HG03025 (cell line): ENCODE results near the gene HEMK1.

Source experiments
- ATAC-seq: cut with Tn5 transposase; IDR thresholded peaks from one replicate; pipeline ENCODE4 v1.9.1; 2021; ENCODE audit warnings: mild to moderate bottlenecking, moderate library complexity; ENCODE audit not compliant: unreplicated experiment, low FRiP score

HEMK1 gene, protein sequence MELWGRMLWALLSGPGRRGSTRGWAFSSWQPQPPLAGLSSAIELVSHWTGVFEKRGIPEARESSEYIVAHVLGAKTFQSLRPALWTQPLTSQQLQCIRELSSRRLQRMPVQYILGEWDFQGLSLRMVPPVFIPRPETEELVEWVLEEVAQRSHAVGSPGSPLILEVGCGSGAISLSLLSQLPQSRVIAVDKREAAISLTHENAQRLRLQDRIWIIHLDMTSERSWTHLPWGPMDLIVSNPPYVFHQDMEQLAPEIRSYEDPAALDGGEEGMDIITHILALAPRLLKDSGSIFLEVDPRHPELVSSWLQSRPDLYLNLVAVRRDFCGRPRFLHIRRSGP

DNA sequence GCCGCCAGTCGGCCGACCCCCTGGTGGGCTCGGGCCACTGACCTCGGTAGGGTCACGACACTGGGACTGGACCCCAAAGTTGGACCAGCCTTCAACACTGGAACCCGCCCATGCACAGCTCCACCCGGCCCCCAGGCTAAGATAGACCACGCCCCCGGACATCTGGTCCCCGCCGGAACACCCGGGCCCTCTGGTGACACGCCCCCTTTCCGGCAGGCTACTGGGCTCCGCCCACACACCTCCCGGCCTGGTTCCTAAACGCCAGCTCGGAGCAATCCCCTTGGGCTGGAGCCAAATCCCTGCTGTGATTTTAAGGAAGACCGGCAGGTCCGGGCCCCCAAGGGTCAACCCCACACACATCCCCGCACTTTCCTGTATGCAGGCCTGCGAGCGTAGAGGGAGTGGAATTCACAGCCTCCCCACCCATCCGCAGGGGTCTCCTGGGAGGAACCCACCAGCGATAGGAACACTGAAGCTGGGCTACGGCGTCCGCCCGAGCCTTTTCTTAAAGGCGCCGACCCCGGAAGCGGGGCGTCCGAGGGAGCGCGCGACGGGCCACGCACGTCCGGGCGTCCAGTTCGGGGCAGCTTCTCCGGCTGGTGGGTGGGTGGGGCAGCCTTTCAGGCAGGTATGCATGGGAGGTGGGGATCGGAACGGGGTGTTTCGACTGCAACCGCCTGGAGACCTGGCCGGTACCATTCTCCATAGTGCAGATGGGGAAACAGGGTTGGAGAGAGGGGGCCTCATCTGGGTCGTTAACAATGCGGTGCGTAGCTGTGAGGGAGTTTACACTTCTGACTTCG, at the start of gene HEMK1:
HEMK1 (plus strand) TSS at position 576 of the 803 bp plus-strand sequence. CDS start 1,583 bp downstream, outside the sequence.
- peak; percentile 67 for ATAC-seq

DNA sequence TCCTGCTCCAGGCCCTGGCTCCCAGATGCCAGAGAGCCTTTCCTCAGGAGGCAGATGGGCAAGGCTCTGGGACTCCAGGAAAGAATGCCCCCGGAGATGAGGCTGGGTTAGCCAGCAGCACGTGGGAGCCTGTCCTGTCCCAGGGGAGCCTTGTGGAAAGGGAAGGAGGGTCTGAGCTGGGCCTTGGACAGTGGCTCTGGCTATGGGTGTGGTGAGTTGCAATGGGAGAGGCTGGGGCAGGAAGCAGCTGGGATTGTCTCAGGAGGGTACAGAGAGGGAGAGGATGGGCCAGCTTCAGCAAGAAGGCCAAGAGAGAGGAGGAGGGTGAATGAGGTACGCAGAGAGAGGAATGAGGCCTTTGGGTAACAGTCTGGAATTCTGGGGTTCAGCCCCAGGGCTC, 48.5 kb upstream of the HEMK1 start:
- ATAC-seq: no peak

DNA sequence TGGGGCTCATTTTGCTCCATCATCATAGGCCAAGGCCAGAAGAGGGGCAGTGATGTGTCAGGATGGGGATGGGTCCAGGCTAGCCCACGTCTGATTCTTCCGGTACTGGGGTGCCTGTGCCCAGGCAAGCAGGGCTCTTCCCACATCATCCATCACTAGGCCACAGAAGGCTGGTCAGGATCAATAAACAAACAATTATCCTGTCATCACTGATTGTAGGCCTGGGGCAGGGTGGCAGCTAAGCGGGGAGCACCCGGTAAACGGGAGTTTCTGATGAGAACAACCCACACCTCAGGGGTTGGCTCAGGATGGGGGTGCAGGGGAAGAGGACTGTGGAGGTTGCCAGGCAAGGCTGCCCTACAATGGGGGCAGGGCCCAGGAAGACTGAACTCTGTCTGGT, 47.8 kb upstream of the HEMK1 start:
- ATAC-seq: no peak

DNA sequence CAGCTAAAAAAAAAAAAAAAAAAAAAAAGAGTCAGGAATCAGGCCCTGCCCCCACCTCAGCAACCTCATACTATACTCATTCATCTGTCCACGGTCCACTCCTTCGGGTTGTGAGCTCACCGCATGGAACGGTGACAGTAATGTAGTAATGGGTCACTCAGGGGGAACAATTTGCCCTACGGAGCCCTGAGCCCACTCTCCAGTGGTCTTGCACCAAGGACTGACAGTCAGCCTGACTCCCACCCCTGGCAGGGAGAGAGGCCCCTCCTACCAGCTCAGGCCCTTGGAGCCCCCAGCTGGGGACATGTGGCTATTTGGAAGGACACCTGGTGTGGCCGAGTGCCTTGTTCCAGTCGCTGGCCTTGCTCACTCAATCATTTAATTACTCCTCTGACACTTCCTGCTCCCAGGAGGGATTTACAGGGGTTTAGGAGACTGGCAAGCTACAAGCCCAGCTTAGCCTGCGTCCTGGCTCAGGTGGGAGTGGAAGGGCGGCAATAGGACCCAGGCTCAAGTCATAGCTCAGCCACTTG, 46.0 kb upstream of the HEMK1 start:
- no peak for ATAC-seq

DNA sequence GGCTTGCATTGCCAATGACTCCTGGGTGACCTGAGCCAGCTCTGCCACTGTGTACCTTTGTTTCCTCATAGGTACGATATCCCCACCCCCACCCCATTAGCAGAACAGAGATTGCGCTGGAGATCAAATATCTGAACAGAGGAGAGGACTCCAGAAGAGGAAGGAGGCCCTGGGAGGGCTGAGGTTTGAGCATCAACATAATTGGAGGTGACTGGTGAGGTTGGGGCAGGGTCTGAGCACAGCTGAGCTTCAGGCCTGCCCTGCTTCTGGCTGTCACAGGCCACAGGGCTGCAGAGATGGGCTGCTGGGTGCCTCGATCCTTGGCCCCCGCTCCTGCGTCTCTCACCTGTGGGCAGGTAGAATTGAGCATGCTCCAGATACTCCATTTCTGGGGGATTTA, 44.6 kb upstream of the HEMK1 start:
- no peak for ATAC-seq

DNA sequence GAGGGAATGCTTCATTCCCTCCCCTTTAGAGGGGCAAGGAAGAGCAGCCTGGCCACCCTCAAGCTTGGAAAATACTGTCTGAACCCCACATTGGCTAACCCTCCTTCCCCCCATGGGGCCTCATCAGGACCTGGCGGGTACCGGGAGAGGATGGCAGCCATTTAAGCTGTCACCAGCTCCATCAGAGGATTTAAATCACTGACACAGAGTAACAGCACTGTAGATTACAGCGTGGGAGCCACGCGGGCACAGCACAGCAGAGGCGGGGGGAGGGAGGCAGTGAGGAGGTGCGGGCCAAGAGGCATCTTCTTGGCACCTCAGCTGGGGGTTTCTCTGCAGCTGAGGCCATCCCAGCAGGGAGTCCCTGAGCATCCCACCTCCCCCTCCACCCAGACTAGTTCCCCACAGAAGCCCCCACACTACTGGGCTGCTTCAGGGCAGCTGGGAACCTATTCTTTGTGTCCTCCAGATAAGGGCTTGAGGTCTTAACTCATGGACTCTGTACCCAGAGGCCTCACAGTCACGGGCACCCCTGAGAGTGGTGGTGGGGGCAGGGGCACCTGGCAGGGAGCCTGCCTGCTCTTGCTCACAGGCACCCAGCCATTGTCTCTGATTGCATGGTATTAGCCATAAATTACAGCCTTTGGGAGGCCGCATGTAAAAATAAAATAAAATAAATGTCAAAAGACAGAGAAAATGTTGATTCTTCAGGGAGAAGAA, 44.0 kb upstream of the HEMK1 start:
- ATAC-seq: no peak

DNA sequence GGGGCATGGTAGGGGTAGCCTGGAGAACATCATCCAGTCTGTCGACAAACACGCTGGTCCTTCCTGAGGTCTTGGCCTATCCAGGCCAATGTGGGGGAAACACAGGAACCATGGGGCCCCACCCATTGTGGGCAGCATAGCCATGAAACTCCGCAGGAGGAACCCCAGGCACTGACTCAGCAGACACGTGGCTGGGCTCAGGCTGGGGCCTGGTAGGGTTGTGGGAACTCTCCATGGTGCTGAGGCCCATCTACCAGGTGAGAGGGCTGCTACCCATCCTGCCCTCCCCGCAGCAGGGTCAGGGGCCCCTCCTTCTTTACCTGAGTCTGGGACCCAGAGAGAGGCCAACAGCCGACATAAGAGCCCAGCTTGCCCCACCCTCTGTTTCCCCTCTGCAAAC, 43.3 kb upstream of the HEMK1 start:
- no peak for ATAC-seq

DNA sequence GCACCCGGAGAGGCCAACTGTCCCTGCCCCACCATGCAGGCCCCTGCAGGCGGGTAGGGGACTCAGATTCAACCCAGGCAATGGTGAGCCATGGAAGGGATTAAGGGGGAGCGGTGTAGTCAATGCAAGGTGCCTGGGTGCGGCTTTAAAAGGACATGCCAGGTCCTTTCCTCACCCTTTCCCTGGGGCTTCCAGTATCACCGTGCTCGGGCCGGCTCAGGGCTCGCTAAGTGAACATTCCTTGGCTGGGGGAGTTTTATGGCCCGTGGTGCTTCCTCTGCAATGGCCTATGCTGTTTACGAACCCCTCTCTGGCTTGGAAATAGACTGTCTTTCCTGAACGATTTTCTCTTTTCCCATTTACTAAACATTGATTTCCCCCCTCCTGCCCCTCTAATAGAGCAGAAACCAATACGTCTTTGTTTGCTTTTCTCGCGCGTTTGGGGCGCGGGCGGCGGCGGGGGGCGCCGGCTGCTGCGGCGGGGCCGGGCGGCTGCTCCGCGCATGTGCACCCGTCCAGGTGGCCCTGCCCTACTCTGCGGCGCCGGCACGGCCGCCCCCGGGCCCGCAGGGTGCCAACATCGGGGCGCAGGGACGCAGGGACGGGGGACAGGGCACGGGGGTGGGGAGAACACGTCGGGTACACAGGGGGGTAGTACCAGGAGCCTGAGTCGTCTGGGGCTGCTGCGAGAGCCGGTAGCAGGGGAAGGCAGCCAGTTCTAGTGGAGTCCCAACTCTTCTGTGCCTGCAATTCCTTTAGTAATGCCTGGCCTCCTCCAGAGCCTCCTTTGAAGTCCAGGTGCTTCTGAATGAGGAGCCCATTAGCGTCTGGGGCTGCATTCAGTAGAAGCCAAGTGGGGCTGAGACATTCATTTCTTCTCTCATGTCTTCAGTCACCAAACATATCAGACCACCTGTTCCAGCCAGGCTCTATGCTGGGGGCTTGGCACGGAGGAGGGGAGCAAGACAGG, 39.0 kb upstream of the HEMK1 start:
- no peak for ATAC-seq

DNA sequence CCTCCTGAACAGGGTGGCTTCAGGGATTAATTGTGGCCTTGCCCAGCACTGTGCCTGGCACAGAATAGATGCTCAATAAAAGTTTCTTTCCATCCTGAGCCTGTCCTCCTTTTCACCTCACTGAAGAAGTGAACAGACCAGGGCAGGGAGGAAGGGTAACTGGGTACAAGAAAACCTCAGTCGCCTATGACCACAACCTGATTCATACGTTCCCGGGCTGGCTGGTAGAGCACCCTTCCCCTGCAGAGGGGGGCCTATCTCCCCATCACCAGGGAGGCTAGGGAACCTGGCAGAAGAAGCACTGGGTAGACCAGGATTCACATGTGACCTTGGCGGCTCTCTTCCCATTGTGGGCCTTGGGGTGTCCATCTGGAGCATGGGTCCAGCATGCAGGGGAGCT, 38.1 kb upstream of the HEMK1 start:
- ATAC-seq: no peak

DNA sequence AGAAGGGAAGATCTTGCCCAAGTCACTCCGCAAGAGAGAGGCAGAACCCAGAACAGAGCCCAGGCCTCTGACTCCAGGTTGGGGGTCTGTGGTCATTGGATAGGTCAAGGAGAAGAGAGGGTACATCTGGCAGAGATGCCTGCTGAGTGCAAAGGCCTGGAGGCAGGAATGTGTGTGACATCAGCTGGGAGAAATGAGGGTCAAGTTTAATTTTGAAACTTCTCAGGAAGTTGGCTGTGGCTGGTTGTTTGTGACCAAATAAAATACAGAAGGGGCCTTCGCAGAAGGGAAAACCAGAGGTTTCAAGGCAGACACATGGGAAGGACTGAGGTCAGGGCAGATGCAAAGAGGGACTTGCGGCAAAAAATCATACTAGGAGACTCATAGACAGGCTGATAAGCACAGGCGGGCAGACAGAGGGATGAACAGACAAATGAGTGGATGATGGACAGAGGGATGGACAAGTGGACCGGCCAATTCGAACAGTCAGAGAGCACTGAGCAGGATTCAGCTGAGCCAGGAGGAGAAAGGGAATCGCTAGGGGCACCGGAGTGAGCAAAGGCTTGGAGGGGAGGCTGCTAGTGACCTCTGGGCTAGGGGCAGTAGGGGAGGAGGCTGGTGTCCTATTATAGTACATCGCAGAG, 37.1 kb upstream of the HEMK1 start:
- ATAC-seq: no peak

DNA sequence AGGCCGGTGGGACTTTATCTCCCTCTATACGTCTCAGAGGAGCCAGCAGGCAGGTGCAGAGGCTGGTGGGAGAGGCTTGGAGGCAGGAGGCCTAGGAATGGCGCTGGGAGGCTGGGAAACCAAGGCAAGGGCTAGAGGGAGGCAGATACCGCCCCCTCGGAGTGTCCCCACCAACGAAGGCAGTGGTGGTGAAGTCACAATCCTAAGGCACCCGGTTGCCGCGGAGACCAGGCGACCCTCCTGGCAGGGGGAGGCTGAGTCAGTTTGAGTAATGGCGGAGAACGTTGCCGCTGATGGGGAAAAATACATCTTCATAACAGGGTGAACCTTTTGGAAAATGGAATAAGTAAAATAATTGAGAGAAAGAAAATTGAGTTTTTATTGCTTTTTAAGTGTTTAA, 36.0 kb upstream of the HEMK1 start:
- ATAC-seq: no peak

DNA sequence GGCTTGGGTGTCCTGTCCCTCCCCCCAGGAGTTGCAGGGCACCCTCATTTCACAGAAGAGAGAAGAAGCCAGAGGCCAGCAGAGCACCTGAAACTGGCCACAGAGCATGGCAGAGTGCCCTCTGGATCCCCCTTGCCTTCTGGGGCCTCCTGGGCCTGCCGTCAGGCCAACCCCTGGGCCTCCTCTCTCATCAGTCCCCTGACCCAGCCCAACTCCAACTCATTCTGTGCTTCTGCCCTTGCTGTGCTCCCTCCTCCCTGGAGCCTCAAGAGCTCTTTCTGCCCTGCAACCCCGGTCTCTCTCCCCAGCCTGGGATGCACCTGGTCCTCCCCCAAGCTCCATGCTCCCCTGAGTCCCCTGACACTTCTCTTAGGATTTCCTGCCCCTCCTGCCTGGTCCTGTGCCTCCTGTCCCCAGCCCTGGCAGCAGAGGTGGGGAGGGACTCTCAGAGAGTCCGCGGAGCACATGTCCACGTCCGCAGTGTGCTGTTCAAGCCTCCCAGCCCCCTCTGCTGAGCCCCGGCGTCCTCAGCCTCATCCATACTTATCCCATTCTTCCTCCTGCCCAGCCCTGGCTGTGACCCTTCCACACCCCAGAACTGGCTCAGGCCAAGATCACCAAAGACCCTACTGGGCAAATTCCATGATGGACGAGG, 35.4 kb upstream of the HEMK1 start:
- no peak for ATAC-seq

DNA sequence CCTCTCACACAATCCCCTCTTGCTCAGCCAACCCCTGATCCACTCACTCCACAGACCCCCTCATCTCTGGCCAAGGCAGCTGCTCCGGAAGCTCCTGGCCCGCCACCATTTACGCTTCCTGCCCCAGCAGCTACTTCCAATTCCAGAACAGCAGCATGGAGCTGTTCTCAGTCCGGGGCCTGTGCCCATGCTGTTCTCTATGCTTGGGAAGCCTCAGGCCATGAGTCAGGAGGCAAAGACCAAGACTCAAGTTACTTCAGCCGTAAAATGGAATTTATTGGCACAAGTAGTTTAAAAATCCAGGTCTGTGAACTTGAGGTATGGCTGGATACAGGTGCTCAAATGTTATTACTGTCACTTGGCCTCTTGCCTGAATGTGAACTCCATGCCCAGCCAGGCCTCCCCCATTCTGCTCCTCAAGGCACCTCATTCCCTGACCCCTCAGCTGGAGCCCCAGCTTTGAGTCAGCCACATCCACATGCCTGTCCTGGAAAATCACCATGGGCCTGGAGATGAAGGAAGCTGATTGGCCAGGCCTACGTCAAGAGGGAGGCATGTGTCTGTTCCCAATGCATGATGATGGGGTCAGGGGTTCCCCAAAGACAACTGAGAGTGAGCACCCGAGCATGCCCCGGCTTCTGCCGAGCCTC, 34.5 kb upstream of the HEMK1 start:
- no peak for ATAC-seq

DNA sequence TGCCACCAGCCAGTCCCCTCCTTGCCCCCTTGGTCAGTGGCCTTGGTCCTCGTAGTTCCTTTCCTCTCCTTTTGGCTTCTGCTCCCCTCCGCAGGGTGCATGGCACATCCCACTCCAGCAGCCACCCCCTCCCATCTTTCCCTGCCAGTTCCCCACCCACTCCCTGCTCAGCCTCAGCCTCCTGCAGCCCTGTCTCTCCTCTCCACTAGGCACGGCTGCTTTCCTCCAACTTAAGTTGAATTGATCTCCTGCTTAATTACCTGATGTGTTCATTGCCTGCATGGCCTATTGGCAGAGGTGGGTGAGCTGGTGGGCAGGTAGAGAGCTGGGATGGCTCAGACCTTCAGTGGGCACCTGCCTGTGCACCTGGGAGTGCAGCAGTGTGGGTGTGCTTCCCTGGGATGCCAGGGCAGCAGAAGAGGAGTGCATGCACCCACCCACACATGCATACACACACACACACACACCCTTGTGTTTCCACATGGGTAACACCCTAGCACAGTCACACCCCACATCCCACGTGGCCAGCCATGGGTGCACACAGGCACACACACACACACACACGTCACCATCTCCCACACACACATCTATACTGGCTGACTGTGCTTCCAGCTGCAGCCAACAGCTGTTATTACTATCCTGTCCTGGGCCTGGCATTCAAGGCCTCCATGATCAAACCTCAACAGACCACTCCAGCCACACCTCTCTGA, 32.7 kb upstream of the HEMK1 start:
- ATAC-seq: no peak

DNA sequence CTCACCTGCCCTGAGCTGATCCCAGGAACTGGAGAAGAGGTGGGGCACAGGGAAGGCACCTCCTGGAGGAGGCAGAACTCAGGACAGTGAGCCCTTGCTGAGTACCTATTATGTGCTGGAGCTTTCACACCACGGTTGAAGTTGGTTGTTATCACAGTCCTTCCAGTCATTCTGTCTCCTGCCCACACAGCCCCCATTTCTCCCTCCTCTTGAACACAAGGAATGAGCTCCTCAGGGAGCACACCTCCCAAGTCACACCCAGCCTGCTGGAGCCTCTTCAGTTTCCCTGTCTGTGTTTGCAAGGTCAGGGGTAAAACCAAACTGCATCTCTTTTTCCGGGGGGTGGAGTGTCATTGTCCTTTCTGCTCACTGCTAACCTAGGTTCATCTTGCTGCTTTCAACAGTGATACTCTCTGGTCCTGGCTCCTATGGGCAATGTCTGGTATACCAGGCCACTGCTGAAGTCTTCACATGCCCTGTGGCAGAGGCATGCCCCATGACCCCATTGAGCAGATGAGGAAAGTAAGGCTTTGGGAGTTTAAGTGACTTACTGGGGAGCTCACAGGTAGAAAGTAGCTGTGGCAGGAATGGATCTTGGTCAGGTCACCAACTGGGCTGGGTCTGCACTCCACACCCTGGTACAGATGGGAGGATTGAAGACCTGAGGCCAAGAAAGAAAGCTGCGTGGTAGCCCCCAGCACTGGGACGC, 31.7 kb upstream of the HEMK1 start:
- no peak for ATAC-seq

DNA sequence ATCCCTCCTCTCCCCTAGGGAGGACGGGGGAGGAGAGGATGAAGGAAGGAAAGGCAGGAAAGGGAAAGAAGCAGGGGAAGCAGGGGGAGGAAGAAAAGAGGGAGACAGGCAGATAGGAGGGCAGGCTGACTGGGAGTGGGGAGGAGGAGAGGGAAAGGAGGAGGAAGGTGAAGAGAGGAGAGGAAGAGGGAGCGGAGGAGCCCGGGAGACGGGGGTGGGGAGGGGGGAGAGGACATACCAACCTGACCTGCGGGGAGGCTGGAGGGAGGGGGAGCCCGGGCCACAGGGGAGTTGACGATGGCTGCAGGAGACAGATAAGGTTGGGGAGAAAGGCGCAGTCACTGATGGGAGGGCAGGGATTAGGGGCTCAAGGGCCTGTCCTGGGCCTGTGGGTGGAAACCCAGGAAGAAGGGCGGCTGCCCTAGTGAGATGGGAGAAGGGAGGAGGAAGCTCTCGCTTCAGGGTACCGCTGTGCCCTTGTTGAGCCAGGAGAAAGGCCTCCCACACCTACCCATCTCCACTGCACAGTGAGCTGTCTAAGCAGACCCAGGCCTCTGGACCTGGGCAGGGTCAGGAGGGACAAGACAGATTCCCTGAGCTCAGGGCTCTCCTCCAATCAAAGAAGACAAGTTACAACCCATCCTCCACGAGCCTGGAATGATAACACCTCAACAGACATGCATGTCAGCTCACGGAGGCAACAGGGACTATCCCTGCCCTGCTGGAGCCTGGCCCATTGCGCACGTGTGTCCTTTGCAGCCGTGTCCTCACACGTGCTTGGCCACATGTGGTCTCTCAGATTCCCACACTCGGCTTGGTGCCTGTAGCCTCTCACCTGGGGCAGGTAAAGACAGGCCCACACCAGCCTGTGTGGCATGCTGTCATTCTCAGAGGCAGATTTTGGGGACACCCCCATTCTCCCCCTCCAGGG, 29.7 kb upstream of the HEMK1 start:
- ATAC-seq: no peak
